Cardiac muscle cell (in vitro differentiated cells and primary cell): ENCODE measurements around the gene ACR. TPM values are rescaled to one million over a fixed set of nuclear protein-coding genes. Genes with fewer than 3 reads are reported as not detected.

ENCODE experiments used
- DNase-seq, 2 donors: peaks; one replicate each; pipeline versions ENCODE4 v3.0.0 to v3.0.0-alpha.2; 2010 to 2017; ENCODE audit warnings: low read depth in 1 of 2, low spot score in 1 of 2
- H3K27ac ChIP-seq: fragments of 200-600 bp; sonication (generic); 2 replicates; pipeline ENCODE4 v1.5.1; 2016
- H3K27me3 ChIP-seq: fragments of 200-600 bp; sonication (generic); 2 replicates; pipeline ENCODE4 v1.6.0; 2016; ENCODE audit warnings: control low read depth
- H3K36me3 ChIP-seq: fragments of 200-600 bp; sonication (generic); 2 replicates; pipeline ENCODE4 v1.5.1; 2016; ENCODE audit warnings: control low read depth
- H3K4me1 ChIP-seq: fragments of 200-600 bp; sonication (generic); 2 replicates; pipeline ENCODE4 v1.8.1; 2017; ENCODE audit warnings: low read depth, mild to moderate bottlenecking, mixed run types
- H3K4me3 ChIP-seq: fragments of 200-600 bp; sonication (generic); 2 replicates; pipeline ENCODE4 v1.5.1; 2016; ENCODE audit warnings: mild to moderate bottlenecking
- H3K9me3 ChIP-seq: fragments of 200-600 bp; sonication (generic); 2 replicates; pipeline ENCODE4 v1.5.1; 2017; ENCODE audit warnings: low read depth, mild to moderate bottlenecking, control low read depth
- CTCF ChIP-seq: IDR thresholded peaks from 2 replicates; pipeline ENCODE4 v1.5.1; 2012; ENCODE audit warnings: low read depth, mild to moderate bottlenecking, low read length
- polyA plus RNA-seq: library from polyadenylated mRNA; unstranded; fragments of >200 nt; fragmentation: Nextera tagmentation; extraction: Ambion mirVana; gene quantifications from 2 replicates; pipeline ENCODE4 v1.2.1, GENCODE V29; 2016
- total RNA-seq: library from RNA; depleted of rRNA; stranded (reverse); fragments of >200 nt; gene quantifications from 2 replicates; pipeline ENCODE4 v1.2.3, GENCODE V29; 2016

Gene ACR
- total and polyA plus RNA-seq, 2 experiments from 2014 or later: 0.77 TPM; not detected in 1

- Histone ChIP-seq H3K4me3 (no peak overlapping the region), H3K27ac (no peak overlapping the region), H3K9me3 (no peaks in the 10 kb centered on the region), H3K27me3 (peaks cover 39% of the 10 kb centered on the region), H3K4me1 (peaks cover 4% of the 10 kb centered on the region), H3K36me3 (no peaks in the 10 kb centered on the region)
- TF ChIP-seq CTCF: no peak
- DNase-seq: no peak
Measured at GRCh38 chr22:50715776-50716175, 22.2 kb upstream of the ACR start.

GRCh38 chr22:50716290-50717024 is 21.5 kb upstream of the ACR start:
- H3K36me3 ChIP-seq: no peaks in the 10 kb centered on the region
- peaks cover 46% of the 10 kb centered on the region for H3K27me3 ChIP-seq
- no peak for DNase-seq
- no peaks in the 10 kb centered on the region for H3K9me3 ChIP-seq
- H3K27ac ChIP-seq: no peak overlapping the region
- no peak overlapping the region for H3K4me3 ChIP-seq
- H3K4me1 ChIP-seq: peaks cover 4% of the 10 kb centered on the region
- TF ChIP-seq CTCF: no peak

DNA sequence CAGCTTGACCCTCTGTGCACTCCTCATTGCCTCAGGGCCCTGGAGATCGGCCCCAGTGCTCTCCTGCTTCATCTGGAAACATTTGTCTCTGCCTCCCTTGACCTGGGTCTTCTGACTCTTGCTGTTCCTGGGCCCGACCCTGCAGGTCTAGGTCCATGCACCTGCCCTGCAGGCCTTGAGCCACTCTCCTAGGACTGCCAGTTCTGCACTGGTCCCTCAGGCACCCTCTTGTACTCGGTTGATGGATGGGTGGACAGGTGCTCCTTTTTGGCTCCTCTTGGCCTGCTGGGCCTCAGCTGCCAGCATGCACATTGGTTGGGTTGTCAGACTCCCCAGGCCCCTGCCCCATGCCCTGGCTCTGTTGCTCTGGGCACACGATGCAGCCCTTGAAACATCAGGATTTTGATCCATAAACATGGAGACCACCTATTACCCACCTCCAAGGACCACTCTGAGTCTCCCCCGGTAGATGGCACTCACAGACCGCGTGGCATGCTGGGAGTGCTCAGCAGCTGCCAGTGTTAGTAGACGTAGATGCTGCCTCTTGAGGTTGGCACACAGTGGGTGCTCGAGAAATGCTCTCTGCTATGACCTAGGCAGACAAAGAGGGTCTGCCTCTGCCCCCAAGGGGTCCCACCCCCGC is 20.2 kb upstream of the ACR start:
- no peaks in the 10 kb centered on the region for H3K9me3 ChIP-seq
- no peak overlapping the region for H3K4me3 ChIP-seq
- peaks cover 56% of the 10 kb centered on the region for H3K27me3 ChIP-seq
- H3K27ac ChIP-seq: no peak overlapping the region
- no peak for DNase-seq
- no peaks in the 10 kb centered on the region for H3K36me3 ChIP-seq
- no peak for TF ChIP-seq CTCF
- H3K4me1 ChIP-seq: no peaks in the 10 kb centered on the region

GRCh38 chr22:50718352-50718709 is 19.7 kb upstream of the ACR start:
- H3K9me3 ChIP-seq: no peaks in the 10 kb centered on the region
- TF ChIP-seq CTCF: no peak
- no peak overlapping the region for H3K27ac ChIP-seq
- H3K4me3 ChIP-seq: no peak overlapping the region
- H3K27me3 ChIP-seq: peaks cover 56% of the 10 kb centered on the region
- DNase-seq: no peak
- H3K4me1 ChIP-seq: no peaks in the 10 kb centered on the region
- no peaks in the 10 kb centered on the region for H3K36me3 ChIP-seq

DNA sequence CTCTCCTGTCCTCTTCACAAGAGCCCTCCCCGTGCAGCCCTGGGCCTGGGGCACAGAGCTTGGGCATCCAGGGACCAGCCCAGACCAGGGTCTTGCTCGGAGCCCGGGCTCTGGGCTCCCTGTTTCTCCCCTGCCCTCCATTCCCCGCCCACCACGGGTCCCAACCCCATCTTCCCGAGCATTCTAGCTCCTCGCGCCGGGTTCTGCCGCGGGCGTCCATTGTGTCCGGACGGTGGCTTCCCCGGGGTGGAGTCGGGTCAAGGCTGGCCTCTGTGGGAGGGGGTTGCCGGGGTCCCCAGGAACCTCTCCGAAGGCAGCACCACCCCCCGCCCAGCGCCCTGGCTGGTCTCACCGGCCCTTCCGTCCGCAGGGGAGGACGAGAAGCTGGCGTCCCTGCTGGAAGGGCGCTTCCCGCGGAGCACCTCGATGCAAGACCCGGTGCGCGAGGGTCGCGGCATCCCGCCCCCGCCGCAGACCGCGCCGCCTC is 18.1 kb upstream of the ACR start:
- Histone ChIP-seq H3K27me3 (peaks cover 56% of the 10 kb centered on the region), H3K36me3 (no peaks in the 10 kb centered on the region), H3K4me3 (peak overlapping the region; percentile 13), H3K4me1 (no peaks in the 10 kb centered on the region), H3K27ac (no peak overlapping the region), H3K9me3 (no peaks in the 10 kb centered on the region)
- peak in 1 of 2 donors; percentile 19 for DNase-seq
- no peak for TF ChIP-seq CTCF
